ENCODE data around the gene LOXHD1. TPM values are rescaled to one million over a fixed set of nuclear protein-coding genes. Genes with fewer than 3 reads are reported as not detected.

LOXHD1 gene
- total RNA-seq, 6 donors from 2014 or later = 0.30 to 7.3 (median 1.00) TPM

GRCh38 chr18:46688853-46689525, 32.0 kb upstream of the LOXHD1 start:
- ATAC-seq (ENCODE audit: low FRiP score in 2 of 2) (peak; percentile 11 to 38), DNase-seq (no peak)
- 78 to 83% methylated on average over 12 of the region's 12 CpGs for WGBS, 2 donors

GRCh38 chr18:46686186-46686585, 29.2 kb upstream of the LOXHD1 start:
- no peak for TF ChIP-seq POLR2A (IDR thresholded peaks at IDR 0.05)
- TF ChIP-seq EP300 (IDR thresholded peaks at IDR 0.05) = no peak
- TF ChIP-seq POLR2AphosphoS5 (IDR thresholded peaks at IDR 0.05) = no peak
- no peak for TF ChIP-seq CTCF (IDR thresholded peaks at IDR 0.05)
- H3K4me3 ChIP-seq = no peak overlapping the region
- H3K9me3 ChIP-seq = no peaks in the 10 kb centered on the region
- H3K36me3 ChIP-seq = no peaks in the 10 kb centered on the region
- H3K27me3 ChIP-seq = no peaks in the 10 kb centered on the region
- ATAC-seq (ENCODE audit: low FRiP score in 2 of 2) = no peak
- no peak overlapping the region for H3K27ac ChIP-seq
- 88 to 90% methylated on average over 8 to 9 of the region's 9 CpGs for WGBS, 2 donors
- no peaks in the 10 kb centered on the region for H3K4me1 ChIP-seq
- no peak for DNase-seq

More at GRCh38 chr18:46688853-46689525, 32.0 kb upstream of the LOXHD1 start:
- no peaks in the 10 kb centered on the region for H3K36me3 ChIP-seq
- H3K9me3 ChIP-seq = no peaks in the 10 kb centered on the region
- TF ChIP-seq EP300 (IDR thresholded peaks at IDR 0.05) = no peak
- TF ChIP-seq POLR2A (IDR thresholded peaks at IDR 0.05) = no peak
- no peak for TF ChIP-seq POLR2AphosphoS5 (IDR thresholded peaks at IDR 0.05)
- H3K27me3 ChIP-seq = no peaks in the 10 kb centered on the region
- H3K4me1 ChIP-seq = no peaks in the 10 kb centered on the region
- no peak overlapping the region for H3K27ac ChIP-seq
- no peak overlapping the region for H3K4me3 ChIP-seq

GRCh38 chr18:46683252-46683651, 26.2 kb upstream of the LOXHD1 start:
- WGBS, 2 donors = 69 to 87% methylated on average over 4 of the region's 4 CpGs
- no peaks in the 10 kb centered on the region for H3K4me1 ChIP-seq
- TF ChIP-seq EP300 (IDR thresholded peaks at IDR 0.05) = no peak
- TF ChIP-seq CTCF (IDR thresholded peaks at IDR 0.05) = no peak
- TF ChIP-seq POLR2A (IDR thresholded peaks at IDR 0.05) = no peak
- TF ChIP-seq POLR2AphosphoS5 (IDR thresholded peaks at IDR 0.05) = no peak
- no peaks in the 10 kb centered on the region for H3K9me3 ChIP-seq
- H3K4me3 ChIP-seq = no peak overlapping the region
- H3K27ac ChIP-seq = no peak overlapping the region
- H3K27me3 ChIP-seq = no peaks in the 10 kb centered on the region
- ATAC-seq (ENCODE audit: low FRiP score in 2 of 2) (no peak), DNase-seq (no peak)
- no peaks in the 10 kb centered on the region for H3K36me3 ChIP-seq

GRCh38 chr18:46680784-46681695, 24.0 kb upstream of the LOXHD1 start:
- H3K4me1 ChIP-seq = no peaks in the 10 kb centered on the region
- no peak for TF ChIP-seq EP300 (IDR thresholded peaks at IDR 0.05)
- no peak for TF ChIP-seq CTCF (IDR thresholded peaks at IDR 0.05)
- TF ChIP-seq POLR2A (IDR thresholded peaks at IDR 0.05) = no peak
- no peak for TF ChIP-seq POLR2AphosphoS5 (IDR thresholded peaks at IDR 0.05)
- H3K4me3 ChIP-seq = no peak overlapping the region
- no peak overlapping the region for H3K27ac ChIP-seq
- ATAC-seq (ENCODE audit: low FRiP score in 2 of 2) (peak in 1 of 2 donors; percentile 18), DNase-seq (no peak)
- no peaks in the 10 kb centered on the region for H3K36me3 ChIP-seq
- H3K9me3 ChIP-seq = no peaks in the 10 kb centered on the region
- 80 to 81% methylated on average over 12 of the region's 12 CpGs for WGBS, 2 donors
- H3K27me3 ChIP-seq = no peaks in the 10 kb centered on the region

GRCh38 chr18:46679846-46680598, 23.0 kb upstream of the LOXHD1 start:
- no peaks in the 10 kb centered on the region for H3K27me3 ChIP-seq
- peak in 1 of 2 donors; percentile 11 for ATAC-seq (ENCODE audit: low FRiP score in 2 of 2)
- H3K36me3 ChIP-seq = no peaks in the 10 kb centered on the region
- no peak overlapping the region for H3K4me3 ChIP-seq
- peak in 1 of 2 donors; percentile 71 for DNase-seq
- 94 to 95% methylated on average over 44 to 50 of the region's 52 CpGs for WGBS, 2 donors
- TF ChIP-seq EP300 (IDR thresholded peaks at IDR 0.05) (no peak), CTCF (IDR thresholded peaks at IDR 0.05) (no peak), POLR2AphosphoS5 (IDR thresholded peaks at IDR 0.05) (no peak), POLR2A (IDR thresholded peaks at IDR 0.05) (no peak)
- no peaks in the 10 kb centered on the region for H3K4me1 ChIP-seq
- no peaks in the 10 kb centered on the region for H3K9me3 ChIP-seq
- H3K27ac ChIP-seq = no peak overlapping the region
